ENCODE data around the gene TRAF3.

- TF ChIP-seq CTCF (IDR thresholded peaks at IDR 0.05; ENCODE audit: insufficient read depth, low read depth, low read length): no peak
- no peak for TF ChIP-seq EZH2 (IDR thresholded peaks at IDR 0.05; ENCODE audit: insufficient read depth, low read length)
These were observed 56.7 kb downstream of the TRAF3 start for GRCh38 chr14:102833991-102834390.

Measured in astrocyte (in vitro differentiated cells and primary cell).